HG03565 (cell line): Measurements from ENCODE around the gene DENND2A.
"Not testable (repeated sequence)": the region's sequence is repeated elsewhere in the genome, so short reads cannot be mapped to it uniquely, and the experiment has no call there.

Source experiments
- ATAC-seq: cut with Tn5 transposase; IDR thresholded peaks from one replicate; pipeline ENCODE4 v1.9.1; 2021; ENCODE audit warnings: mild to moderate bottlenecking, moderate library complexity; ENCODE audit not compliant: unreplicated experiment

The DENND2A gene

DNA sequence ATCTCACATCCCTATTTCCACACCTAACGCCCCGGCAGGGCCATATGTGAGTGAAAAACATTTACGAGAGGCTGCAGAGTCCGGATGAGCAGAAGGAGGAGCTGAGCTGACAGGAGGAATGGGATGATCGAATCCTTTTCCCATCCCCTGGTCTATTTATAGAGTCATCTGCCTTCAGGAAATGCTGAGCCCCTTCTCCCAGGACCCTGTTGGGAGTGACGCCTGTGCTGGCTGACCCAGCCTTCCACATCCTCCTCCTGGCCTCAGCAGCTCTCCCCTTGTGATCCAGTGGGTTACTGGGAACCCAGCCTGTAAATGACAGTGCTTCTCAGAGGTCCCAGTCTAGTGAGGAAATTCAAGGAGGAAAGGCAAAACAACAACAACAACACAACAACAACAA lies 16.6 kb downstream of the DENND2A start:
- no peak for ATAC-seq

DNA sequence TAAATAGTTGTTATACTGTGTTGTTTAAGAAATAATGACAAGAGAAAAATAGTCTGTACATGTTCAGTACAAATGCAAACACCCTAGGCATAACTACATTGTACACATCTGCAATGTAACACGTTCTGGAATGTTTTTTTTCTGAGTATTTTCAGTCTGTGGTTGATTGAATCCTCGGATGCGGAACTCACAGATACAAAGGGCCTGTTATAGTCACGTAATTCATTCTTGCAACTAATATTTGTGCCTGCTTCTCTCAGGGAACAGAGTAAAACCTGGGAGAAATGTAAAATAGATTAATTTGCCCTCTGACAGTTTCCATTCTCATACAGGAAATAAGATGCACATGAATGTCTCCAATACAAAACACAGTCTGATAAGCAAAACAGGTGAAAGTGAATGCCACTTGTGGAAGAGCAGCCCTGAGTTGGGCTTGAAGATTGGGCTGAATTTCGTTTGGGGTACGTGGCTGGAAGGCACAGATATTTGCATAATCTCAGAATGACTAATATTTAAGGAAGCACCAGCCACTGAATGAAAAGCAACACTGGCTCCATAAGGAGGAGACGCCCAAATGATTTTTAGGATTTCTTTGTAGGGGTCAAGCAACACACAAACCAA lies 19.1 kb downstream of the DENND2A start:
- ATAC-seq = no peak

DNA sequence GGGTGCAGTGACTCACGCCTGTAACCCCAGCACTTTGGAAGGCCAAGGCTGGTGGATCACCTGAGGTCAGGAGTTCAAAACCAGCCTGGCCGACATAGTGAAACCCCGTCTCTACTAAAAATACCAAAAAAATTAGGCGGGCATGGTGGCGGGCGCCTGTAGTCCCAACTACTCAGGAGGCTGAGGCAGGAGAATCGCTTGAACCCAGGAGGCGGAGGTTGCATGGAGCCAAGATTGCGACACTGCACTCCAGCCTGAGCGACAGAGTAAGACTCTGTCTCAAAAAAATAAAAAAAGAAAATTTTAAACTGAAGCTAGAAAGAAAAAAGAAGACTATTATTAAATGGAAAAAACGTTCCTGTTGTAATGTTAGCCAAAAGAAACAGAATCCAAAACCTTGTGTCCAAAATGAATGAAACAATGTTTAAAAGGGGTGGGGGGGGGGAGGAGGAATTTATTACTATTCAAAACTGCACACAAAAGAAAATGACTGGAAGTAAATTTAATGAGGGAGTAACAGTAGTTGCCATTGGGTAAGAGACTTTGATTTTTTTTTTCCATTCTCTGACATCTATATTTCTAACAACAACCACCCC lies 20.6 kb downstream of the DENND2A start:
- ATAC-seq = not testable (repeated sequence)

DNA sequence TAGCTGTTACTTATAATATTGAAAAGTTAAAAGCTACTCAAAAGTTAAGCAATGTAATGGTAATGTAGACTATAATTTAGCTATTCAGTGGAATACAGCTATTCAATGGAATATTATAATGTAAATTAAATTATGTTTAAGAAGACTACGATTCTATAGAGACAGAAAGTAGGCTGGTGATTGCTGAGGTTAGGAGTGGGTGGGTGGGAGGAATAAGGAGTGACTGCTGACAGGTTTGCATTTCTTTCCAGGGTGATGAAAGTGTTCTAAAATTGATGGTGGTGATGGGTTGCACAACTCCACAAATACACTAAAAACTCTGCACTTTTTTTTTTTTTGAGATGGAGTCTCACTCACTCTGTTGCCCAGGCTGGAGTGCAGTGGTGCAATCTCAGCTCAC lies 21.4 kb downstream of the DENND2A start:
- ATAC-seq = no peak

DNA sequence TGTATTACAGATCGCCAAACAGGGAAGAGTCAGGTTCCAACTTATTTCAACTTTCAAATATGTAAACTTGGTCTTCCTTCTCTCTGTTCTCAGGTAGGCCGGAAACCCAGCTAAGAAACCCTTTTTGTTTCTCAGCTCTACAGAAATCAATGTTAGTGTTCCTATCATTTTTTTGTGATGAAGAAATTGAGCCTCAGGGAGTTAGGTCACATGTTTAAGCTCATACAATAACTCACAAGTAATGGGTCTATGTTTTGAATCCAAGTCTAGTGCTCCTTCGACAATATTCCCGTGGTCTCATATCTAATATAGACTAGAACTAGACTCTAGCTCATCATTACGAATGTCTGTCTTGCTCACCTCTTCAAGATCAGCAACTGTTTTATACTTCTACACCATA lies 22.3 kb downstream of the DENND2A start:
- no peak for ATAC-seq

DNA sequence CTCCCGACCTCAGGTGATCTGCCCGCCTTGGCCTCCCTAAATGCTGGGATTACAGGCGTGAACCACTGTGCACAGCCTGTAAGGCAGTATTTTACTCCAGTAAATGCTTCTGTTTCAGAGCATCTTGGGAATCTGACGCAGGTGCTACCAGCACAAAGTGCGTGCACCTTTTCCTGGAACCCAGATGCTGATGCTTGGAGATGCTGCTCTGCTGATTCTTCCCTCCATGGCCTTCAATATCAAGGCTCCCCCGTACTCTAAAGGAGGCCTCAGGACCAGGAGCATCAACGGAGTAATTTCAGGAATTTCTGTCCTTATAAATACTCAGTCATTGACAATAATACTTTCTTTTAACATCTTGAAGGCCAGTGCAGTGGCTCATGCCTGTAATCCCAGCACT lies 23.5 kb downstream of the DENND2A start:
- ATAC-seq = no peak

DNA sequence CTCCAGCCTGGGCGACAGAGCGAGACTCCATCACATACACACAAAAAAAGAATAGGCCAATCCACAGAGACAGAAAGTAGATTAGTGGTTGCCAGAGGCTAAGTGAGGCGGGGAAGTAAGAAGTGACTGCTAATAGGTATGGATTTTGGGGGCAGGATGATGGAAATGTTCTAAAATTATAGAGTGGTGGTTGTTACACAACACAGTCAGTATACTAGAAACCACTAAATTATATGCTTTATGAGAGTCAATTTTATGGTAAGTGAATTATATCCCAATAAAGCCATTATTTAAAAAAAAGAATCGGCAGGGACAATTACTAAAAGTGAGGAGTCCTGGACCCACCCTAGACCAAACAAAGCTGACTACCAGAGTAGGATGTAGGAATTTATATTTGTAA lies 24.3 kb downstream of the DENND2A start:
- ATAC-seq = no peak

DNA sequence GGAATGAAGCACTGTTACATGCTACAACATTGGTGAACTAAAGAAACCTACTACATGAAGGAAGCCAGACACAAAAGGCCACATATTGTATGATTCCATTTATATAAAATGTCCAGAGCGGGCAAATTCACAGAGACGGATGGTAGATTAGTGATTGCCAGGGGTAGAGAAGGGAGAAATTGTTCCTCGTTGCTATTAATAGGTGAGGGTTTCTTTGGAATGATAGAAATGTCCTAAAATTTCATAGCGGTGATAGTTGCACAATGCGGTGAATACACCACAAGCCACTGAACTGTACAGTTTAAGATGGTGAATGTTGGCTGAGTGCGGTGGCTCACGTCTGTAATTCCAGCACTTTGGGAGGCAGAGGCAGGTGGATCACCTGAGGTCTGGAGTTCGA lies 29.0 kb downstream of the DENND2A start:
- no peak for ATAC-seq

DNA sequence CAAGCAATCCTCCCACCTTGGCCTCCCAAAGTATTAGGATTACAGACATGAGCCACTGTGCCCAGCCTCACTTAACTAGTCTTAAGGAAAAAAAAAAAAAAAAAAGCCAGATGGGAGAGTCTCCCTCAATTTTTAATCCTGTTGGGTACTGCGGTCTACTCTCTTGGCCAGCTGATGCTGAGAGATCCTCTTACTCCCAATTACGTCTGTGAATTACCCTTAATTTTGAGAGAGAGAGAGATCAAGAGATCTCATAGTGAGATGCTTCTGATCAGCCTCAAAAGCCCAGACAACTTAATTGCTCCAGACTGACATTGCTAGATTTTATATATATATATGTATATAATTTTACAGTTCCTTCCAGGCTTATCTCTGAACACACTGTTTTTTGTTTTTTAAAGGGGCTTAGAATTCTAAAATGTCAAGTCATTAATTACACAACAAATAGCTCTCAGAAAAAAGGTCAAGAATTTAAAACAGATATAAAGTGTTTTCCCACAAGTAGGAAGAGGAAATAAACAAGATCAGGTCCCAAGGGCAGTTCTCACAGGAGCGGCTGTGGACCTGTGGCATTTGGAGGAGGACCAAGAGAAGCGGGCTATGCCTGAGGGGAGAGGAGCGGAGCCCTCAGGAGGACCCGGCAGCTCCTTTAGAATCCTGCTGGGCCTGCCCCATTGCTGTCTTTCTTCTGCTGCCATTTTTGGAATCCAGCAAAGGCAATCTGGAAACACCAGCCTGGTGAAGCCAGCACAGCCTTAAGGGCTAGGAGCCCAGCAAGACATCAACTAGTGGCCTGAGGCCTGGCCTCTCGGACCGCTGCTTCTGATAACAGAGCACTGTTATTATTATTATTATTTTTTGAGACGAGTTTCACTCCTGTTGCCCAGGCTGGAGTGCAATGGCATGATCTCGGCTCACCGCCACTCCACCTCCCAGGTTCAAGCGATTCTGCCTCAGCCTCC lies 30.1 kb downstream of the DENND2A start:
- no peak for ATAC-seq

DNA sequence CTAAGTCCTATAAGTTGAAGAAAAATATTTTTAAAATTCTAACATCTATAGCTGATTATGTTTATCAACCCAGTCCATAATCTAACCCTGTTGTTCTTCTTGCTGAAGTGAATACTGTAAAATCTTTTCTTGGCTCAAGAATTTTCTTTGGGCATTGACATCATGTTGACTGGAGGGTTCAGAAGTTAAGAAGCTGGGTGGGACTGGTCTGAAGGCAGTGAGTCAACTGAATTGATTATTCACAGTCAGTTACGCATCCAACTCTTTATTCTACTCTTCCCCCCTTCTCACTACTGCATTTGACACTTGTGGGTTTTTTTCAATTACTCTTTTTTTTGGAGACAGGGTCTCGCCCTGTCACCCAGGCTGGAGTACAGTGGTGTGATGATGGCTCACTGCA lies 31.0 kb downstream of the DENND2A start:
- no peak for ATAC-seq

DNA sequence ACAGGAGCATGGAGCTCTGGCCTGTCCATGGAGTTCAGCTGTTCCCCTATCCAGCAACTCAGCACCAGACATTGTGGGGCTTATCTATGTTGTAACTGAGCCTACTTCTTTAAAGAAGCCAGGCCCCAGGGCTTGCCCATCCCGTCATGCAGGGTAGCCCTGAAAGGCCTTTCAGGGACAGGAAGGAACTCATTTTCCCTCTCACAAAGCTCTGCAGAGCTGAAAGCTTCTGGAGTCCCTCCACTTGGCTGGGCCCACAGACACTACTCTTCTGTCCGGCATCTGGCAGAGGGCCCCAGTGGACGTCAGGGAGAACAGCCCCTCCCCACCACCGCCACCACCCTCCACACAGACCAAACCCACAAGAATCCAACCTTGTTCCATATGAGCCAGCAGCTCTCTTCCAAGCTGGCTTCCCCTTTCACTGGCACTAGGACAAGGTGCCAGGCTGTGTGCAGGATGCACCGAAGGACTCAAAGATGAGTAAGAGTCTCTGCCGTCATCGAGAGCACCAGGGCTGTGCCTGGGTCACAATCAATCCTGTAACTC lies 33.1 kb downstream of the DENND2A start:
- no peak for ATAC-seq

DNA sequence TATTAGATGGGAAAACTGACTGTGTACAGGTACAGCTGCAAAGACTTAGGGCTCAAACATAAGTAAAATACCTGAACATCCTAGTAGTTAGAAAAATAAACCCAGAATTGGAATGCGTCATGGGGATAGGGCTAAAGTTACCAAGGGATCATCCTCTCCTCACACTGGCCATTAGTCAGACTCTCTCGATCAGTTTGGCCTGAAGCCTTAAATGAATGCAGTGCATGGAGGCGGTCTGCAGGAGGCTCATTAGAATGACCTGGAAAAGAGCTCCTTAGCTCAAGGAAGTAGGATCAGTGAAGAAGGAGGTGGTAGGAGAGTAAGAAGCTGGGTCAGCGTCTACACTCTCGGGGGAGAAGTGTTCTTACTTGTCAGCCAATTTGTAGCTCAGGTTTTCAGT lies 35.3 kb downstream of the DENND2A start:
- ATAC-seq = no peak

DNA sequence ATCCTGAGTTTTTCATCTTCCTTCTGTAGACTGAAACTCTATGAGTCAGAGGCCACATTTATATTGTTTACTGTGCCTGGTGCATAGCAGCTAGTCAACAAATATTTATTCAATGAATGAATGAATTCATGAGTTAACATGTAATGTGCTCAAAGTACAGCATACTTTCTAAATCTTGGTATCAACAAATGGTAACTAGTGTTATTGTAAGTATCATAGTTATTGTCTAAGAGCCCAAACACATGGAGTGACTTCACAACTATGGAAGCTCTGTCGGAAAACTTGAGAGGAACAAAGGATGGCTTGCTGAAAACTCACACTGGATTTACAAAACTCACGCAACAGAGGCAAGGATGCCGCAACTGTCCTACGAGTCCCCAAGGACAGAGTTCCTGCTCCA lies 35.9 kb downstream of the DENND2A start:
- no peak for ATAC-seq

DNA sequence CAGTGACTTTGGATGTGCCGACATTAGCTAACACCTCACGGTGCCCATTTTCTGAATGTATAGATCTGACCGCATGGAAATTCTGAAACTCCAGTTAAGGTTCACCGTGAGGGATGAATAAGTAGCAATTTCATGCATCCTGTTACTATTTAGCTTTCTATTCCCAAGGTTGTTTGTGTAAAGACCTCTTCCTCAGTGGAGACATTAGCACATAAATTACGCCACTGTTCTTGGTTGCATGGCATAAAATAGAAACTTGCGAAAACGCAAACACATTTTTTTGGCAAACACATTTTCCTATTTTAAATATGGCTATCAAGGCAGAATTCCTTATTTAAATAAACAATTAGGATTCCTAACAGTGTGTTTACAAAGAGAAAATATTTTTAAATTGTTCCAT lies 36.5 kb downstream of the DENND2A start:
- no peak for ATAC-seq

DNA sequence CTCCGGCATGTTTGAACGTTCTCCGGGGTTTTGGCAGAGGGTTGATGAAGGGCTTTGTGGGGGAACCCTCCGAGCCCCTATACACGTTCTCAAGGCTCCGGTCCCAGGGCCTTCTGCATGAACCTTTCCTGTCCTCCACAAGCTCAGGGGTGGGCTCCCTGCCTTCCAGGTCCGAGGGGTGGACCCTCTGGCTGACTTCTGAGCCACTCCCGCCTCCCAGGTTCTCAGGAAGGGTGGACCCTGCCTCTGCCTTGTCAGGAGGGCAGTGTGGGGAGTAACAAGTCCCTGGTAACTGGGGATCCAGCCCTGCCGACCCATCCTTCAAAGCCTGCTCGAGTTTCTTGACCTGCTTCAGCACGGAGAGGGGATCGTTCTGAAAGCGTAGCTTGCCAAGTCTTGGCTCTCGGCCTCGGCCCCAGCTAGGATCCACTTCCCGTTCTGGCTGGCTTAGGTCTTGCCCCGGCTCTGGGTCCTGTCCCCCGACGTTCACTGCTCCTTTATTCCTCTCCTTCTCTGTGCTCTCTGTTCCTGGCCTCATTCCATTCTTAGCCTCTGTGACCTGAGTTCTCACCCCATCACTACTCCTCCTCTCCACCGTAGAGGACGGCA lies 38.9 kb downstream of the DENND2A start:
- ATAC-seq = no peak

DNA sequence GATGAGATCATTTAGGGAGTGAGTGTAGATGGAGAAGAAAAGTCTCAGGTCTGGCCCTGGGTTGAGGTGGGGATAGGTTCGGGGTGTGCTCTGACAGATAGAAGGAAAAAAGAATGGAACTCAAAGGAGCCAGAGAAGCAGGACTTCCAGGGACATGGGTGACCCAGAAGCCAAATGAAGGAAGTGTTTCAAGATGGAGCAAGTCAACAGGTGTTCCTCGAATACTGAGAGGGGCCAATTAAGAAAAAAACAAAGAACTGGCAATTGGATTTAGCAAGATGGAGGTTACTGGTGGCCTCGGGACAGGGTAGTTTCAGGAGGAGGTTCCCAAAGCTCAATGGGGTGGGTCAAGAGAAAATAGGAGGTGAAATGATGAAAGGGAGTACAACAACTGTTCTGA lies 40.3 kb downstream of the DENND2A start:
- ATAC-seq = no peak

DNA sequence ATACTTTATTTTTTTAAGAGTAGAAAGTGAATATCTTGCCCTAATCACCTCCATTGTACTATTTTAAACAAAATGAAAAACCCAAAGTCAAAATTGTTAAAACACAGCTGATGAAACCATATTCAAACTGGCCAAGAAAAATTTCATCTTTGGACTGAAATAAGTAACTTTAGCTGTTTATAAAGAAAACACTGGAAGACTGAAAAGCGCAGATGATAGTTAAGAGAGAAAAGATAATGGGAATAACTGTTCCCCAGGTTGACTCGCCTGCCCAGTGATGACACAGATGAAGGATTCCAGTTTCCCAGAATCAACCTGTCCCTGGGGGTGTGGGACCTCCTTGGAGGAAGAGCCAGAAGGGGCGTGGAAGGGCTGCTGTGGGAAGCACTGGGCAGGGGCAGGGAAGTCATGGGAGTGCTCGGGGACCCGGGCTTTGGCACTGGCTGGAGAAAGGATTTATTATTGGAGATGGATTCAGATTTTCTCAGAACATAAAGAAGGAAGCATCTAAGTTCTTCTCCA lies 43.1 kb downstream of the DENND2A start:
- no peak for ATAC-seq

DNA sequence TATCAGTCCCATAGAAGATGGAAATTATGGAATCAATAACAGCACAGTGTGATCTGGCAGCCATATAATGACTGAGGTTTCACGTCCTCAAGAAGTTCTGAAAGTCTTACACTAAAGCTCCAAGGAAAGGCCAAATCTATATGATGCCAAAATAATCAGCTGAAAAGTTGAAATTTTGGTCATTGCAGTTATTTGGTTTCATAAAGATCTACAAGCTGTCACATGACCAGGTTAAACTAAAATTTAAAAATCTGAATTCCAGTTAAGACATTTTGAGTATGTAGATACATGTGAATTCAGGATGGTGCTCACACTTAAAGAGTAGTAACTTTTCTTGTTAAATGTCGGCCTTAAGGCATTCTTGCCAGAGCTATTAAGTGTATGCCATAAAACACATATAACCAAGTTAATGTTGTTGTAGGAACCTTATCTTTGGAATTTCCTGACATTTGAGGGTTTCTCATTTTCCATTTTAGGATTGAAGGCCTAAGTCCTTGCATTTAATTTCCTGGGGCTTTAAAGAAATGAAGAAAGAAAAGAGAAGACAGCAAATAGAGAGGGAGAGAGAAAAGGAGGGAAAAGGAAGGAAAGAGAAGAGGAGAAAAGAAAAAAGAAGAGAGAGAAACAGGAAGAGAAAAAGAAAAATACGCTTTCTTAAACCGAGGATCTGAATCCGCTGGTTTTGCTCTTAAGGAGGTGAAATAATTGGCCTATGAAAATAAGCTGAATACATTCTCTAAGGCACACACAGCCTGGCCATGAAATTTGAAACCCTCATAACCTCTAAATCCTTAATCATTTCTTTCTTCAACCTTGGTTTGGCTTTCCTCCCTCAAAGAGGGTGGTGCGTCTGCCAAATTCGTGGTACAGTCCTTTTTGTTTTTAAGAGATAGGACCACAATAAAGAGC lies 43.8 kb downstream of the DENND2A start:
- ATAC-seq = no peak

DNA sequence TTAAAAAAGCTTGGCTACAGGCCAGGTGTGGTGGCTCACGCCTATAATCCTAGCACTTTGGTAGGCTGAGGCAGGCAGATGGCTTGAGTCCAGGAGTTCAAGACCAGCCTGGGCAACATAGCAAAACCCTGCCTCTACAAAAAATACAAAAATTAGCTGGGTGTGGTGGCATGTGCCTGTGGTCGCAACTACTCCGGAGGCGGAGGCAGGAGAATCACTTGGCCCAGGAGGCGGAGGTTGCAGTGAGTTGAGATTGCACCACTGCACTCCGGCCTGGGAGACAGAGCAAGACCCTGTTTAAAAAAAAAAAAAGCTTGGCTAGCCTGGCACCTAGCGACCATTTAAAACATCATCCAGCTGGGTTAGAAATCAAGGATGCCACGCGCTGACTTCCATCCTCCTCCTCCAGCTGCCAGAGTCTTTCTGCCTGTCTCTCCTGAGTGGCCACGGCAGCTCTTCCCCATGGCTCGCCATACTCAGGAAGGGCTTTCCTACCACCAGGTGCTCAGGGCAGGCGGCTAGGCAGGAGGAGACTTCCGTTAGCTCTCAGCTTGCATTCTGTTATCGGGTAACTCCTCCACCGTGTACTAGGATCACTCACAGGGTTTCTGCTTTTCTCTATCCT lies 45.0 kb downstream of the DENND2A start:
- ATAC-seq = no peak
